Endometrium (tissue), 2 donors: ENCODE results near the gene OR9Q1.
"Not testable (repeated sequence)": the region's sequence is repeated elsewhere in the genome, so short reads cannot be mapped to it uniquely, and the experiment has no call there.

Experiments used
- FAIRE-seq: peaks from 2 replicates; lab custom pipeline; 2012; peaks lifted over from hg19 to GRCh38; lab: Jason Lieb, UNC
- donor health status: control.
- donor health status: control.

OR9Q1 gene

GRCh38 chr11:58134151-58134550 lies 110.5 kb downstream of the OR9Q1 start:
- no peak for FAIRE-seq

GRCh38 chr11:58135171-58135570 lies 111.5 kb downstream of the OR9Q1 start:
- no peak for FAIRE-seq

GRCh38 chr11:58142761-58143160 lies 119.1 kb downstream of the OR9Q1 start:
- no peak for FAIRE-seq

GRCh38 chr11:58152781-58153180 lies 129.1 kb downstream of the OR9Q1 start:
- FAIRE-seq: no peak

- no peak for FAIRE-seq
Measured at GRCh38 chr11:58164389-58164788, 140.7 kb downstream of the OR9Q1 start.

GRCh38 chr11:58164990-58165389 lies 141.3 kb downstream of the OR9Q1 start:
- FAIRE-seq: no peak

GRCh38 chr11:58165504-58166106 lies 141.9 kb downstream of the OR9Q1 start:
- FAIRE-seq: no peak

GRCh38 chr11:58177409-58178054 lies 153.9 kb downstream of the OR9Q1 start:
- FAIRE-seq: no peak

GRCh38 chr11:58178444-58178843 lies 154.8 kb downstream of the OR9Q1 start:
- FAIRE-seq: no peak

GRCh38 chr11:58179648-58180047 lies 156.0 kb downstream of the OR9Q1 start:
- FAIRE-seq: no peak

GRCh38 chr11:58186938-58187337 lies 163.3 kb downstream of the OR9Q1 start:
- no peak for FAIRE-seq

GRCh38 chr11:58188770-58189169 lies 165.1 kb downstream of the OR9Q1 start, which contains the start of gene OR9Q2:
Gene OR9Q2, plus strand, starts transcription at chr11:58189070. Its CDS starts 1,421 bp downstream, at chr11:58190491.
- FAIRE-seq: no peak

GRCh38 chr11:58192229-58192628 lies 168.5 kb downstream of the OR9Q1 start:
- FAIRE-seq: no peak

GRCh38 chr11:58193391-58193790 lies 169.7 kb downstream of the OR9Q1 start:
- FAIRE-seq: no peak

- no peak for FAIRE-seq
Measured at GRCh38 chr11:58195939-58196338, 172.3 kb downstream of the OR9Q1 start.

GRCh38 chr11:58199271-58199670 lies 175.6 kb downstream of the OR9Q1 start:
- FAIRE-seq: no peak

- no peak for FAIRE-seq
Measured at GRCh38 chr11:58204042-58204441, 180.4 kb downstream of the OR9Q1 start, which contains the start of gene OR1S2. Gene OR1S2, minus strand, starts transcription at chr11:58204142. Its CDS starts 0 bp downstream, at chr11:58204142.

GRCh38 chr11:58212420-58212819 lies 188.7 kb downstream of the OR9Q1 start, which contains the start of gene OR1S1:
Gene OR1S1, plus strand, starts transcription at chr11:58212720.
- FAIRE-seq: not testable (repeated sequence)

GRCh38 chr11:58216476-58216875 lies 192.8 kb downstream of the OR9Q1 start:
- peak; percentile 60 for FAIRE-seq

- FAIRE-seq: no peak
Measured at GRCh38 chr11:58222721-58223120, 199.0 kb downstream of the OR9Q1 start.

GRCh38 chr11:58227956-58228615 lies 204.4 kb downstream of the OR9Q1 start:
- no peak for FAIRE-seq
